Kidney tubule cell (primary cell): ENCODE data around the gene LACTBL1.
A peak's percentile ranks its signal among the peaks of the same experiment; 100 is the strongest.

Source experiments
- DNase-seq: peaks from one replicate; pipeline ENCODE4 v3.0.0-alpha.2; 2018; ENCODE audit warnings: low spot score

Gene LACTBL1

DNA sequence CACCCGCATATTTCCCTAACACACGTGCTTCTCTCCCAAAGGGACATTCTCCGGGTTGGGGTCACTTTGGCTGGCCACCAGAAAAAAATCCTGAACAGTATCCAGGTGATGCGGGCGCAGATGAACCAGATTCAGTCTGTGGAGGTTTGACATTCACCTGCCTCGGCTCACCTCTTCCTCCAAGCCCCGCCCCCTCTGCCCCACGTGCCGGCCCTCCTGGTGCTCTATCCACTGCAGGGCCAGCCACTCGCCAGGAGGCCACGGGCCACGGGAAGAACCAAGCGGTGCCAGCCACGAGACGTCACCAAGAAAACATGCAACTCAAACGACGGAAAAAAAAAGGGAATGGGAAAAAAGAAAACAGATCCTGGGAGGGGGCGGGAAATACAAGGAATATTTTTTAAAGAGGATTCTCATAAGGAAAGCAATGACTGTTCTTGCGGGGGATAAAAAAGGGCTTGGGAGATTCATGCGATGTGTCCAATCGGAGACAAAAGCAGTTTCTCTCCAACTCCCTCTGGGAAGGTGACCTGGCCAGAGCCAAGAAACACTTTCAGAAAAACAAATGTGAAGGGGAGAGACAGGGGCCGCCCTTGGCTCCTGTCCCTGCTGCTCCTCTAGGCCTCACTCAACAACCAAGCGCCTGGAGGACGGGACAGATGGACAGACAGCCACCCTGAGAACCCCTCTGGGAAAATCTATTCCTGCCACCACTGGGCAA, 59.1 kb downstream of the LACTBL1 start:
- DNase-seq = no peak

DNA sequence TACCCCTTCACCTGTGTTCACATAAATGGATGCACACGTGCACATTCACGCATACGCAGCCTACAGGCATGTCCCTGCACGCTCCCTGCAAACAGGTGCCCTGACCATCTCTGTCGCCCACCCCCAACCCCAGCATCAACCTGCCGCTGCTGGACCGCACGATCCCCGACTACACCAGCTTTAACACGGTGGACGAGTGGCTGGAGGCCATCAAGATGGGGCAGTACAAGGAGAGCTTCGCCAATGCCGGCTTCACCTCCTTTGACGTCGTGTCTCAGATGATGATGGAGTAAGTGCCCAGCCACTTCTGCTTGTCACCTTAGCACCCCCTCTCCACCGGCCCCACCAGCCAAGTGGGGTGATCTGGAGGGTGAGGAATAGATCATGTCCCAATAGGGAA, 60.4 kb downstream of the LACTBL1 start:
- DNase-seq = no peak

DNA sequence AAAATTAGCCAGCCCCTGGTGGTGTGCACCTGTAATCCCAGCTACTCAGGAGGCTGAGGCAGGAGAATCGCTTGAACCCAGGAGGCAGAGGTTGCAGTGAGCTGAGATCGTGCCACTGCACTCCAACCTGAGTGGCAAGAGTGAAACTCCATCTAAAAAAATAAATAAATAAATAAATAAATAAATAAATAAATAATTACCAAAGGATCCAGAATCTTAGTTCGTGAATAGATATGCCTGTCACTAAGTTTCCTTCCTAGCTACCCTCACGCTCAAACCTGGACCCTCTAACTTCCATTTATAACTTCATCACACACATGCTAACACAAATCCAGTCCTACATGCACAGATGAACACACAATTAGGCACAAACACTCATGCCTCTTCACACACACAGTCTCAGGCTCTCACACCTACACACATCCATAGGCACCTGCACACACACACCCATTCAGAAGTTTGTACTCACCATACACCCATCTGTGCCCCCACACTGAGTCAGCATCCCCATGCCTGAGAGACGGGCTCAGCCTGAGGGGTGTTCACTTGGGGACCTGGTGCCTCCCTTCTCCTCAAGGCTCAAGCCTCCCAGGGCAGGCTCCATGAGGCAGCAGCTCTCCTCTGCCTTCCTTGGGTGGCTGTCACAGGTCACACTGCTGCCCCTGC, 61.5 kb downstream of the LACTBL1 start:
- no peak for DNase-seq

- DNase-seq = no peak
These were observed 62.4 kb downstream of the LACTBL1 start for GRCh38 chr1:22910286-22910685.

DNA sequence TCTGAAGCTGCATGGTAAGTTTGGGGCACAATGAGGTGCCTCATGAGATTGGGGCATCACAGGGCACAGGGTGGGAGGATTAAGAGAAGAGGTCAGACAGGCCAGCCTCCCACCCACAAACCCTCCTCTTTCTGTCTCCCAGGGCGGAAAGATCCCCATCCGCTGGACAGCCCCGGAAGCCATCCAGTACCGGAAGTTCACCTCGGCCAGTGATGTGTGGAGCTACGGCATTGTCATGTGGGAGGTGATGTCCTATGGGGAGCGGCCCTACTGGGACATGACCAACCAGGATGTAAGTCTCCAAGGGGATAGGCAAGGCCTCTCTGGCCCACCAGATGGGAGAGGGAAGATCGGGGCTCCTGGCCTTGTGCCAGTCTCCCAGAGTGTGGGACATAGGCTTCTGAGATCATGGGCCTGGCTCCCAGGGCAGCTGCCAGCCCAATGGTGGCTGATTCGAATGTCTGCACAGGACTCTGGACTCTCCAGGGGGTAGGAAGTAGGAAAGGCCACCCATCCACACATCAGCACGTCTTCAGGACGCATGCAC, 63.7 kb downstream of the LACTBL1 start:
- no peak for DNase-seq

- no peak for DNase-seq
These were observed 65.1 kb downstream of the LACTBL1 start for GRCh38 chr1:22907528-22907927.

DNA sequence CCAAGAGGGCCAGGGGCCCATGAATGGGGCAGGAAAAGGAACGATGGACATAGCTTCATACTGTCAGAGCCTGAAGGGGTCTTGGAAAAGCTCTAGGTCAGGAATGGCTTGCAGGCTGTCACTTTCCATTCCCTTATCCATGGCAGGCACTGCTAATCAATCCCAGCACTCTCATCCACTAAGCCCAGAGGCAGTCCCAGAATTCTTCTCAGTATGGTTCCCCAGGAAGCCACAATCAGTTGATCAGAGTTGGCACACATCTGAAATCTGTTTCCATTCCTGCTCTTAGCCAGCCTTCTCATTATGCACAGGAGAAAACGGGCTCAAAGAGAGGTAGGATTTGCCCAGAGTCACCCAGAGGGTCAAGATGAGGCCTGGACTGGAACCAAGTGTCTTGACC, 65.7 kb downstream of the LACTBL1 start:
- DNase-seq = no peak

DNA sequence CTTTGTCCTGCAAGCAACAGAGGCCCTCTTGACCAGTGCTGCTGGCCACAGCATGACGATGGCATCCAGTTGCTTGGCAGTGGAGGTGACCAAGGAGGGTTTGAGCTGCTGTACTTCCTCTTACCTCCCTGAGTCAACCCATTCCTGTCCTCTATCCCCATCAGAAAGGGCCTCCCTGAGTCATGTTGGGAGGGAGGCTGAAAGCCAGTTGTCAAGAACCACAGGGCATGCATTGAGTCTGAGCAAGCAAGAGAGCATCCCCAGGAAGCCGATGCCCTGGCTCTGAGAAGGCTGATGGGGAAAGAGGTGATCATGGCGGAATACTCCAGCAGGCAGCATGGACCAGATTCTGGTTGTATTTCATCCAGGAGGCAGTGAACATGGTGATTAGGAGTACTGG, 69.6 kb downstream of the LACTBL1 start:
- peak; percentile 93 for DNase-seq
